HG03139 (cell line): Measurements from ENCODE around the gene ABCC3.
"Not testable (repeated sequence)": the region's sequence is repeated elsewhere in the genome, so short reads cannot be mapped to it uniquely, and the experiment has no call there.

ENCODE experiments used
- ATAC-seq: cut with Tn5 transposase; IDR thresholded peaks from one replicate; pipeline ENCODE4 v1.9.1; 2021; ENCODE audit not compliant: unreplicated experiment

The ABCC3 gene

GRCh38 chr17:50663812-50664374 lies 29.2 kb downstream of the ABCC3 start:
- ATAC-seq, result no peak

GRCh38 chr17:50664788-50665458 lies 30.2 kb downstream of the ABCC3 start:
- ATAC-seq, result no peak

GRCh38 chr17:50665838-50666237 lies 31.2 kb downstream of the ABCC3 start:
- no peak for ATAC-seq

GRCh38 chr17:50666316-50666715 lies 31.6 kb downstream of the ABCC3 start:
- ATAC-seq, result no peak

GRCh38 chr17:50667259-50668024 lies 32.8 kb downstream of the ABCC3 start:
- no peak for ATAC-seq

GRCh38 chr17:50668025-50668837 lies 33.5 kb downstream of the ABCC3 start:
- ATAC-seq, result no peak

GRCh38 chr17:50668838-50669581 lies 34.3 kb downstream of the ABCC3 start:
- ATAC-seq, result no peak

GRCh38 chr17:50672071-50672470 lies 37.4 kb downstream of the ABCC3 start:
- no peak for ATAC-seq

GRCh38 chr17:50672831-50673551 lies 38.3 kb downstream of the ABCC3 start:
- no peak for ATAC-seq

- no peak for ATAC-seq
Observed at GRCh38 chr17:50675190-50675589, 40.5 kb downstream of the ABCC3 start.

GRCh38 chr17:50675627-50676026 lies 40.9 kb downstream of the ABCC3 start:
- ATAC-seq, result no peak

GRCh38 chr17:50676065-50676975 lies 41.6 kb downstream of the ABCC3 start:
- ATAC-seq, result no peak

- ATAC-seq, result no peak
Observed at GRCh38 chr17:50677851-50678375, 43.2 kb downstream of the ABCC3 start.

GRCh38 chr17:50679008-50679544 lies 44.4 kb downstream of the ABCC3 start:
- no peak for ATAC-seq

- ATAC-seq, result no peak
Observed at GRCh38 chr17:50680126-50680525, 45.4 kb downstream of the ABCC3 start.

- not testable (repeated sequence) for ATAC-seq
Observed at GRCh38 chr17:50680543-50681262, 46.0 kb downstream of the ABCC3 start.

GRCh38 chr17:50681263-50682200 lies 46.9 kb downstream of the ABCC3 start:
- no peak for ATAC-seq
